ENCODE data around the gene PRR19. TPM values are rescaled to one million over a fixed set of nuclear protein-coding genes. Genes with fewer than 3 reads are reported as not detected.
A peak's percentile ranks its signal among the peaks of the same experiment; 100 is the strongest.

The PRR19 gene
- total RNA-seq, 2 donors from 2014 or later, result 1.3 to 1.4 TPM

DNA sequence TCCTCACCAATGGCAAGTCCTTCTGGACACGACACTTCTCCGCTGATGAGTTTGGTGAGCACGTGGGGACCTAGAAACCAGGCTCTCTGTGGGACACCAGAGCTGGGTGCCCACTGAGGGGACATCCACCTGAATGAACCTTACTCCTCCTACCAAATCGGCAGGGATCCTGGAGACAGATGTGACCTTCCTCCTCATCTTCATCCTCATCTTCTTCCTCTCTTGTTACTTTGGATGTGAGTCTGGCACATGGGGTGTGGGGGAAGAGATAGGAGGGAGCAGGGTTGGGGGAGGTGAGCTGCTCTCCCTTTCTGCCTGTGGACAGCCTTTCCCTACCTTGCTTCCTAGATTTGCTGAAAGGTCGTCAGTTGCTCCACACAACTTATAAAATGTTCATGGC is 13.1 kb downstream of the PRR19 start:
- no peaks in the 10 kb centered on the region for H3K9me3 Mint-ChIP-seq
- H3K27ac Mint-ChIP-seq, result no peak overlapping the region
- peaks cover 31% of the 10 kb centered on the region for H3K27me3 Mint-ChIP-seq
- H3K4me3 Mint-ChIP-seq, result no peak overlapping the region
- no peak for ATAC-seq (replicated peaks)
- H3K36me3 Mint-ChIP-seq (ENCODE audit: low read depth), result no peaks in the 10 kb centered on the region
- H3K4me1 Mint-ChIP-seq, result no peaks in the 10 kb centered on the region

DNA sequence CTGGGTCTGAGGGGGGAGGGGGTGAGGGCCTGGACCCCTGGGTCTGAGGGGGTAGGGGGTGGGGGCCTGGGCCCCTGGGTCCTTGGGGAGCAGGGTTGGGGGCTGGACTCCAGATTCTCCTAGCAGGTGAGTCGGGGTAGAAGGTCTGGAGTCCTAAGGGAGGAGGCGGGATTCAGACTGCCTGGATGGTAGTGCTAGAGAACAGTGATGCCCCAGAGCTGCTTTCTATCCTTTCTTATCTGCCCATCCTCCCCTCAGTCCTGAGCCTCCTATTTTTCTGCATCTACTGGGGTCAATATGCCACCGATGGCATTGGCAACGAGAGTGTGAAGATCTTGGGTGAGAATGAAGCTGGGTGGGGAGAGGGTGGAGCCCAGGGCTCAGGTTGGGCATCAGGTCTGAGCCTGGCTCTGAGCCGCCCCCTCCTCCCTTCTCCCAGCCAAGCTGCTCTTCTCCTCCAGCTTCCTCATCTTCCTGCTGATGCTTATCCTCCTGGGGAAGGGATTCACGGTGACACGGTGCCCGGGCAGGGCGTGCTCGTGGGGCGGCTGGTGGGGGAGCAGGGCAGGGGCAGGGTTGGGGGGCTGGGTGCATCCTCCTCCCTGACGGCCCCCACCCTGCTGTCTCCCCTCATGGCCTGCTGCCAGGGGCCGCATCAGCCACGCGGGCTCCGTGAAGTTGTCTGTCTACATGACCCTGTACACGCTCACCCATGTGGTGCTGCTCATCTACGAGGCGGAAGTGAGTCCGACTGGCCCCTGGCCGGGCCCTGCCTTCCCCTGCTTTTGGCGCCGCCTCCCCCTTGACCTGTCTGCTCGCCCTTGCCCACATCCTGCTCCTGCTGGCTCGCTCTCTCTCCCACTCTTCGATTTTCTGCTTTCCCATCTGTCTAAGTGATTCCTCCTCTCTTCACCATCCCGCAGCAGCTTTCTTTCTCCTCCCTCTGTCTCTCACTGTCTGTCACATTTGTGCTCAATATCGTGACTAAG is 14.6 kb downstream of the PRR19 start:
- no peaks in the 10 kb centered on the region for H3K4me1 Mint-ChIP-seq
- H3K27me3 Mint-ChIP-seq, result peaks cover 31% of the 10 kb centered on the region
- H3K9me3 Mint-ChIP-seq, result no peaks in the 10 kb centered on the region
- H3K27ac Mint-ChIP-seq, result peak overlapping the region; percentile 23
- H3K4me3 Mint-ChIP-seq, result peak overlapping the region; percentile 32
- H3K36me3 Mint-ChIP-seq (ENCODE audit: low read depth), result no peaks in the 10 kb centered on the region
- ATAC-seq (replicated peaks), result peak; percentile 56

DNA sequence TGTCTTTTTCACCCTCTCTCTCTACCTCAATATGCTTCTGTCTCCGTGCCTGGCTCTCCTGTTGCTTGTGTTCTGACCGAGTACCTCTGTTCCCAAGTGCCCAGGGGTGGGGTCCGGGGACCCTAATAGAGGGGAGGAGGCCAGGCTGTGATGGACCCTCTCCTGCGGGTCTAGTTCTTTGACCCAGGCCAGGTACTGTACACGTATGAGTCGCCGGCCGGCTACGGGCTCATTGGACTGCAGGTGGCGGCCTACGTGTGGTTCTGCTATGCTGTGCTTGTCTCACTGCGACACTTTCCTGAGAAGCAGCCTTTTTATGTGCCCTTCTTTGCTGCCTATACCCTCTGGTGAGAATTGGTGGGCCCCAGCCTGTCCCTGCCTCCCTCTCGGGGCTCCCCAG is 15.6 kb downstream of the PRR19 start:
- Mint-ChIP-seq H3K4me1 (no peaks in the 10 kb centered on the region), H3K36me3 (ENCODE audit: low read depth) (no peaks in the 10 kb centered on the region), H3K27me3 (peaks cover 25% of the 10 kb centered on the region), H3K27ac (peak overlapping the region; percentile 23), H3K9me3 (no peaks in the 10 kb centered on the region), H3K4me3 (no peak overlapping the region)
- no peak for ATAC-seq (replicated peaks)

DNA sequence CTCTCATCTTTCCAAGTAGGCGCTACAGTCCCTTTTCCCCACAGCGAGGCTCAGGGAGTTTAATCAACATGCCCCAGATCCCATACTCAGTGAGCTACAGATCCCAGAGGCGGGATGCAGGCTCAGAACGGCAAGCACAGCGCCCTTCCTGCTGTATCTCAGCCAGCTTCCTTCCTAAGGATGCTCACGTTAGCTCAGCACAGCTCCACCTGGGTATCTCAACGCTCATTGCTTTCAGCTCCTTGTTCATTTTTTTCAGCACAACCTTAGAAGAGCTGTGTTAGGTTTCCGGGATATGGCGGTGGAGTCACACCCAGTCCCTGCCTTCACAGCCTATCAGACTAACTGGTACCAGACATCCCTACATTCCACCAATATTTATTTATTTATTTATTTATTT is 20.4 kb downstream of the PRR19 start:
- H3K27ac Mint-ChIP-seq, result no peak overlapping the region
- peaks cover 8% of the 10 kb centered on the region for H3K36me3 Mint-ChIP-seq (ENCODE audit: low read depth)
- no peak for ATAC-seq (replicated peaks)
- H3K27me3 Mint-ChIP-seq, result peaks cover 6% of the 10 kb centered on the region
- H3K9me3 Mint-ChIP-seq, result no peaks in the 10 kb centered on the region
- H3K4me3 Mint-ChIP-seq, result no peak overlapping the region
- peaks cover 11% of the 10 kb centered on the region for H3K4me1 Mint-ChIP-seq

DNA sequence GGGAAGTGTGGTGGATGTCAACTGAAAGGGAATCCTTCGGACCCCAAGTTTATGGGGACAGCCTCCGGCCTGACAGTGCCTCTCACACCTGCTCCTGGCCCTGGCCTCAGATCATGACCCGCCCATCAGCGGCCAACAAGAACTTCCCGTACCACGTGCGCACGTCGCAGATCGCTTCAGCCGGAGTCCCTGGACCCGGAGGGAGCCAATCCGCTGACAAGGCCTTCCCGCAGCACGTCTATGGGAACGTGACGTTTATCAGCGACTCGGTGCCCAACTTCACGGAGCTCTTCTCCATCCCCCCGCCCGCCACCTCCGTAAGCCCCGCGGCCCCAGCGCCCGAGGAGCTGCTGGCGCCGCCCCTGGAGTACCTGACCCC is 21.5 kb downstream of the PRR19 start:
- no peak for ATAC-seq (replicated peaks)
- Mint-ChIP-seq H3K4me3 (peak overlapping the region; percentile 43), H3K27ac (no peak overlapping the region), H3K27me3 (peaks cover 6% of the 10 kb centered on the region), H3K4me1 (peaks cover 18% of the 10 kb centered on the region), H3K9me3 (no peaks in the 10 kb centered on the region), H3K36me3 (ENCODE audit: low read depth) (peaks cover 8% of the 10 kb centered on the region)

DNA sequence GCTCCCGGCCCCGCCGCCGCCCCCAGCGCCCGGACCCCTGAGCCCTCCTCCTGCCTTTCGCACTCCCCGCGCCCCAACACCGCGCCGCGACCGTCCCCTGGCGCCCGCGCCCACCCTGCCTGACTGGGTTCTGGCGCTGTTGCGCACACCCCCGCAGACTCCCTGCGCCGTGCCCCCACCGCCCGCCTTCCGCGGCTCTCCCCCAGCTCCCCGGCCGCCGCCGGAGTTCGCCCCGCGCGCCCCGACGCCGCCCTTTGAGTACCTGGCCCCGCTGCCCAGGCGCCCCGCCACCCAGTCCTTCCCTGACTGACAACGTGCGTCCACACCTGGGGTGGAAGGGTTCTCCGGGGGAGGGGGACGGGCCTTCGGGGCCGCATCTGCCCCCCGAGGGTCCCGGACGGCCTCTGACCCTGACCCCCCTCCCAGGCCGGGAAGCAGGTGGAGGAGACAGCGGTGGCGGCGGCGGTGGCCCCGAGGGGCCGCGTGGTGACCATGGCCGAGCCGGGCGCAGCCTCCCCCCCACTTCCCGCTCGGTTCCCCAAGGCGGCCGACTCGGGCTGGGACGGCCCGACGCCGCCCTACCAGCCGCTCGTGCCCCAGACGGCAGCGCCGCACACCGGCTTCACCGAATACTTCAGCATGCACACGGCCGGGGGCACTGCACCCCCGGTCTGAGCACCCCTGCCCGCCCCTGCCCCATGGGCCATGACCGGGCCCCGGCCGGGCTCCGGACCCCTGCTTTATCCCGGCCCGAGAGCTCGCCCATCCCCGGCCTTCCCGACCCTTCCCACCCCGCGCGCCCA is 22.1 kb downstream of the PRR19 start:
- Mint-ChIP-seq H3K4me1 (peaks cover 19% of the 10 kb centered on the region), H3K27me3 (peaks cover 6% of the 10 kb centered on the region), H3K36me3 (ENCODE audit: low read depth) (peaks cover 8% of the 10 kb centered on the region), H3K4me3 (peak overlapping the region; percentile 97), H3K9me3 (no peaks in the 10 kb centered on the region), H3K27ac (no peak overlapping the region)
- no peak for ATAC-seq (replicated peaks)

DNA sequence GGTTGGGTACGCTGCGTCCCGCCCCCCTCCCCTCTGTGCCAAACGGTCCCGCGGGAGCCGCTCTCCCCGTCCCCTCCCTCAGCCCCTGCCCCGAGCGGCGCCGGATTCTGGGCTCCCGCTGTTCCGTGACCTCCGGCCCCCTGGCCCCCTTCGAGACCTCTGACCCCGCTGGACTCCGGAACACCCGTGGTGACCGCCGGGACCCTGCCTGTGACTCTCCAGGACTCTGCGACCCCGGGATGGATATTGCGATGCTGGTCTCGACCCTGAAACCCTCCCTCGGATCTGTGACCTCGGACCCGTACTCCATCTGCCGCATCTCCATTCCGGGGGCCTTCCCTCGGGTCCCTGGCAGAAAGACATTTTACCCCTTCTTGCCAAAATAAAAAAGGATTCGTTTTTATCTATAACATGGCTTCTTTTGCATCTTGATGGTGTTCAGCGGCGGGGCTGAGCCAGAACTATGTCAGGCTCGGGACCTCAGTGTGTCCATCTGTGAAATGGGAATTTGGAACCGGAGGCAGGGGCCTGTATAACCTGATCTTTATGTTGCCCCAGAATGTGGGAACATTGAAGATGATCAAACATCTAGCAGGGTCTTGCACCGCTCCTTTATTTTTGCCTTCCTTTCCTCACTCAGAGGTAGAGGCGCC is 22.8 kb downstream of the PRR19 start:
- H3K36me3 Mint-ChIP-seq (ENCODE audit: low read depth), result peaks cover 8% of the 10 kb centered on the region
- peaks cover 19% of the 10 kb centered on the region for H3K4me1 Mint-ChIP-seq
- ATAC-seq (replicated peaks), result no peak

DNA sequence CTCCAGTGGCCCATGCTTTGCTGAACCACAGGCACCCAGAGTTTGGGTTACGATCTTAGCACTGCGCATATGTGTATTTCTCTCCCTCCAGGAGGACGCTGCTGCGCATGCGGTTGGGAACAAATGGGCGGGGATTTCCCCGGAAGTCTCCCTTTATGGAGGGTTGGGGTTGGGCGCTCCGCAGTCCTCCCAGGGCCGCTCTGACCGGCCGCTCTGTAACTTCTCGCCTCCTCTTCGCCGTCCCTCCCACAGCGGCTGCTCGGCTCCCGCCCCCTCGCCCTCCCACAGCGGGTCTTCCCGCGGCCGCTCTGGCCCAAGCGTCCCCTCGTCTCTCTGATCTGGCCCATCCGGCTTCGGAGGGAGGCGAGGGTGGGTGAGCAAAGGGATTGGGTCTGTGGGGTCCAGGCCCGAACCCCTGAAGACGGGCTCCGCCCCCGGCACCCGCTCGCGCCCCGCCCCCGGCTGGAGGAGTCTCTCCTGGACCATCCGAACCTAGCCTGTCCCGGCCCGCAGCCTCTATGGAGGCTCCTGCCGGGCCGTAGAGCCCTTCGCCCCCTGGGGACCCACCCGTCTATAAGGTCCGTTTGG is 23.5 kb downstream of the PRR19 start, which contains the start of gene MEGF8:
Gene MEGF8, plus strand, starts transcription at position 328 of the 588 bp plus-strand sequence. CDS start 609 bp downstream, outside the sequence.
- Mint-ChIP-seq H3K4me3 (peak within 1 kb of the TSS; percentile 97), H3K27me3 (peaks cover 6% of the 10 kb centered on the region), H3K36me3 (ENCODE audit: low read depth) (peaks cover 8% of the 10 kb centered on the region), H3K4me1 (peaks cover 19% of the 10 kb centered on the region), H3K9me3 (no peaks in the 10 kb centered on the region), H3K27ac (peak within 1 kb of the TSS; percentile 86)
- ATAC-seq (replicated peaks), result peak; percentile 96

More for the DNA sequence above, 22.8 kb downstream of the PRR19 start:
- no peaks in the 10 kb centered on the region for H3K9me3 Mint-ChIP-seq
- peaks cover 6% of the 10 kb centered on the region for H3K27me3 Mint-ChIP-seq
- peak overlapping the region; percentile 86 for H3K27ac Mint-ChIP-seq
- H3K4me3 Mint-ChIP-seq, result peak overlapping the region; percentile 97

DNA sequence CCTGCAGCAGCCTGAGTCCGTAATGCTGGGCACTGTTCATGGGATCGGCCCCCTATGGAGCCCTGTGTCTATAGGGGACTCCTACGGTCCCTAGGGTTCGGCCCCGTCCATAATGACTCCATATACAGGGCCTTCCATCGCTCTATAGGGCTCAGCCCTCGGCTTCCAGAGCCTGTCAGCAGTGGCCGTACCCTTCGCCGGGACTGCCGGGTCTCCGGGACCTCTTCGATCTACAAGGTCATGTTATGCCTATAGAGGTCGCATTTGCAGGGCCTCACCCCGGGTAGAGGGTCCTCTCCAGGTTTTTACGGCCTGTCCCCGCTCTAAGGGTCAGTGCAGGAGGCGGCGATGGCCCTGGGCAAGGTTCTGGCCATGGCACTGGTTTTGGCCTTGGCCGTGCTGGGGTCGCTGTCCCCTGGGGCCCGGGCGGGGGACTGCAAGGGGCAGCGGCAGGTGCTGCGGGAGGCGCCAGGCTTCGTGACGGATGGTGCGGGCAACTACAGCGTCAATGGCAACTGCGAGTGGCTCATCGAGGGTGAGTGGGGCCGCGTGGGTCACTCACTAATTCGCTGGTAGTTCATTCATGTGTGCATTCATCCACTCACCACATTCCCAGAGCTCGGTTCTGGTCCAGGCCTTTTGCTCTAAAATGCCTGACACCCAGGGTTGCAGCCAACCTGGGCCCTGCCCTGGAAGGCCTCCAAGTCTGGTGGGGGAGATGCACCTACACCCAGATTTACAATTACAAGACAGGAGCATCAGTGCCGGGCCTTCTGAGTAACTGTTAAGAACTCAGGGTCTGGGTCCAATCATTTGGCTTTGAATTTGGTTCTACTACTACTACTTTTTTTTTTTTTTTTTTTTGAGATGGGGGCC is 24.2 kb downstream of the PRR19 start:
- Mint-ChIP-seq H3K4me3 (peak overlapping the region; percentile 97), H3K4me1 (peaks cover 19% of the 10 kb centered on the region), H3K27me3 (peaks cover 6% of the 10 kb centered on the region), H3K9me3 (no peaks in the 10 kb centered on the region), H3K36me3 (ENCODE audit: low read depth) (peaks cover 8% of the 10 kb centered on the region), H3K27ac (peak overlapping the region; percentile 86)
- peak; percentile 15 for ATAC-seq (replicated peaks)

DNA sequence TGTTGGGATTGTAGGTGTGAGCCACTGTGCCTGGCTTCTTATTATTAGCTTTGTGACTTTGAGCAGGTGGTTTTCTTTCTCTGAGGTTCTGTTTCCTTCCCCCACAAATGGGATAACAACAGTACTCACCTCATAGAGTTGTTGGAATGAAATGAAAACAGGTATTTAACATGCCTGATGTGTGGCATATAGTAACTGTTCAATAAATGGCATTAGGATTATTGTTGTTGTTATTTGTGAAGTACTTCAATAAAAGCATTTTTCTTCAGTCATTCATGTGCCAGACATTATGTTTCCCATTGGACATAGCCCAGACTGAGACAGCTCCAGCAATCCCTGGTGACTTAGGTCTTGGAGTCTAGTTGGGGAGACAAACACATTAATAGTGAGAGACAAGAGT is 25.0 kb downstream of the PRR19 start:
- peaks cover 6% of the 10 kb centered on the region for H3K27me3 Mint-ChIP-seq
- peaks cover 19% of the 10 kb centered on the region for H3K4me1 Mint-ChIP-seq
- H3K4me3 Mint-ChIP-seq, result peak overlapping the region; percentile 97
- no peaks in the 10 kb centered on the region for H3K9me3 Mint-ChIP-seq
- ATAC-seq (replicated peaks), result no peak
- peaks cover 8% of the 10 kb centered on the region for H3K36me3 Mint-ChIP-seq (ENCODE audit: low read depth)
- no peak overlapping the region for H3K27ac Mint-ChIP-seq

DNA sequence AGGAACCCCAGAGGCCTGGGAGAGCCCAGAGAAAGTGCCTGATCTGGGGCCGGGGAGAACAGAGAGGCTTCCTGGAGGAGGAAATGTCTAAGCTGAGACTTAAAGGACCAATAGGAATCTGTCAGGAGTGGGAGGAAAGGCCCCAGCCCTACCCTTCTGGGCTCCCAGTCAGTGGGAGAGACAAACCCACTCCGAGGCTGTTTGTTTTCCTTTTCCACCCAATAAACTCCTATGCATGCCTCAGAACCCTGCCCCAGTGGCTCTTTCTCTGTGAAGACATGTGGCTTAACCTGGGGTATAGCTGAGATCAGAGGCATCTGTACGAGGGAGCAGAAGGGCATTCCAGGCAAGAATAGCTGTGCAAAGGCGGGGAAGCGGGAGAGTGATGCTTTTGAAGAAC is 25.4 kb downstream of the PRR19 start:
- ATAC-seq (replicated peaks), result no peak
- H3K4me1 Mint-ChIP-seq, result peaks cover 19% of the 10 kb centered on the region
- H3K27me3 Mint-ChIP-seq, result peaks cover 6% of the 10 kb centered on the region
- H3K9me3 Mint-ChIP-seq, result no peaks in the 10 kb centered on the region
- H3K4me3 Mint-ChIP-seq, result no peak overlapping the region
- H3K36me3 Mint-ChIP-seq (ENCODE audit: low read depth), result peaks cover 8% of the 10 kb centered on the region
- no peak overlapping the region for H3K27ac Mint-ChIP-seq

DNA sequence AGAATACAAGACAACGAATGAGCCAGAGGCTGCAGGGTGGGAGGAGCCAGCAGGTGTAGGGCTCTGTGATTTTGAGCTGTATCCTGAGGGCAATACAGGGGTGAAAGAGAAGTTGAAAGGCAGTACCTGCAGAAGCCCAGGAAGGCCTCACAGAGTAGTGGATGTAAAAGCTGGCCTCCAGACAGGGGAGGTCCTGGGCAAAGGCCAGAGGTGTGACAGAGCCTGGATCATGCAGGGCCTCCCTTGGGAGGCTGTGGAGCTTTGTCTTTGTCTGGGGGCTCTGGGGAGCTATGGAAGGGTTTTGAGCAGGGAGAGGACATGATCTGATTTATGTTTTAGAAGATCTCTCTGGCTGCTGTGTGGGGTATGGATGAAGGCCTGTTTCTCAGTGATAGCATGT is 26.2 kb downstream of the PRR19 start:
- Mint-ChIP-seq H3K36me3 (ENCODE audit: low read depth) (peaks cover 8% of the 10 kb centered on the region), H3K4me3 (no peak overlapping the region), H3K27ac (peak overlapping the region; percentile 10), H3K4me1 (peaks cover 19% of the 10 kb centered on the region), H3K27me3 (peaks cover 6% of the 10 kb centered on the region), H3K9me3 (no peaks in the 10 kb centered on the region)
- no peak for ATAC-seq (replicated peaks)

DNA sequence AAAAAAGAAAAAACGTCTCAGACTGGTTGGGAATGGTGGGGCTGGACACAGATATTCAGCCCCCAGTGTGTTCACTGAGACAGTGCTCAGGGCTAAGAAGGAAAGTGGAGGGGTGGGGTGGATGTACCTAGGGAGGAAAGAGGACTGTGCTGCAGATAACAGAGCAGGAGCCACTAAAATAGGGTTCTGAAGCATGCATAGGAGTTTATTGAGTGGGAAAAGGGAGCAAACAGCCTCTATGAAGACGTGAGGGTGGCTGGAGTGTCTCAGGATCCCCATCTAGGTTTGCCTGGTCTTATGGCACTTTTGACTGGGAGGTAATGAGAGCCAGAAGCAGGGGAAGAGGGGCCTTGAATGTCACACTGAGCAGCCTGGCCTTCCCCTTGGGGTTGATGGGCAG is 26.9 kb downstream of the PRR19 start:
- Mint-ChIP-seq H3K27ac (peak overlapping the region; percentile 2), H3K9me3 (no peaks in the 10 kb centered on the region), H3K27me3 (peaks cover 6% of the 10 kb centered on the region), H3K36me3 (ENCODE audit: low read depth) (peaks cover 8% of the 10 kb centered on the region), H3K4me3 (no peak overlapping the region), H3K4me1 (peaks cover 19% of the 10 kb centered on the region)
- ATAC-seq (replicated peaks), result no peak

Measured in activated T-helper 17 cell treated with anti-CD3 and anti-CD28 coated beads, Interleukin-2, amount 50 U/mL, for 72 hours (primary cell).